HG03280 (cell line): Measurements from ENCODE around the gene TMEM184B.

Experiments
- ATAC-seq: cut with Tn5 transposase; IDR thresholded peaks from one replicate; pipeline ENCODE4 v1.9.1; 2021; ENCODE audit warnings: mild to moderate bottlenecking, moderate library complexity; ENCODE audit not compliant: unreplicated experiment

Gene TMEM184B

GRCh38 chr22:38228326-38228872 lies 44.4 kb downstream of the TMEM184B start:
- no peak for ATAC-seq

GRCh38 chr22:38226853-38227649 lies 45.8 kb downstream of the TMEM184B start:
- ATAC-seq = no peak

- no peak for ATAC-seq
Measured at GRCh38 chr22:38223289-38223960, 49.4 kb downstream of the TMEM184B start.

GRCh38 chr22:38222797-38223119 lies 50.1 kb downstream of the TMEM184B start:
- no peak for ATAC-seq

- no peak for ATAC-seq
Measured at GRCh38 chr22:38221908-38222796, 50.7 kb downstream of the TMEM184B start.

- ATAC-seq = no peak
Measured at GRCh38 chr22:38221407-38221806, 51.4 kb downstream of the TMEM184B start.

GRCh38 chr22:38220653-38221386 lies 52.0 kb downstream of the TMEM184B start:
- ATAC-seq = no peak

GRCh38 chr22:38220163-38220562 lies 52.6 kb downstream of the TMEM184B start:
- no peak for ATAC-seq

- no peak for ATAC-seq
Measured at GRCh38 chr22:38219632-38220031, 53.2 kb downstream of the TMEM184B start.

- no peak for ATAC-seq
Measured at GRCh38 chr22:38218661-38219622, 53.9 kb downstream of the TMEM184B start.

GRCh38 chr22:38215156-38216038 lies 57.4 kb downstream of the TMEM184B start:
- ATAC-seq = no peak

GRCh38 chr22:38214302-38215056 lies 58.3 kb downstream of the TMEM184B start:
- peak; percentile 52 for ATAC-seq

GRCh38 chr22:38213990-38214301 lies 58.9 kb downstream of the TMEM184B start:
- ATAC-seq = no peak

- no peak for ATAC-seq
Measured at GRCh38 chr22:38213319-38213989, 59.4 kb downstream of the TMEM184B start.

- ATAC-seq = no peak
Measured at GRCh38 chr22:38212442-38212841, 60.4 kb downstream of the TMEM184B start.

- no peak for ATAC-seq
Measured at GRCh38 chr22:38211556-38211955, 61.3 kb downstream of the TMEM184B start.

GRCh38 chr22:38208551-38208968 lies 64.2 kb downstream of the TMEM184B start:
- ATAC-seq = no peak
